HL-60/S4 treated with phorbol 12-myristate 13-acetate at 8.2 ng/mL for 4 days and 3 days (cell line): ENCODE data around the gene DPF3.

ENCODE experiments used
- in situ Hi-C: fragments of 300-500 bp; cut with MboI; formaldehyde crosslinking; loops from 2 replicates; pipeline ENCODE4 v1.15.0; 2022; ENCODE audit warnings: low sequenced_read_pairs

The DPF3 gene

GRCh38 chr14:72844524-72844923 is 49.4 kb downstream of the DPF3 start:
- in situ Hi-C loops: no loop called here

DNA sequence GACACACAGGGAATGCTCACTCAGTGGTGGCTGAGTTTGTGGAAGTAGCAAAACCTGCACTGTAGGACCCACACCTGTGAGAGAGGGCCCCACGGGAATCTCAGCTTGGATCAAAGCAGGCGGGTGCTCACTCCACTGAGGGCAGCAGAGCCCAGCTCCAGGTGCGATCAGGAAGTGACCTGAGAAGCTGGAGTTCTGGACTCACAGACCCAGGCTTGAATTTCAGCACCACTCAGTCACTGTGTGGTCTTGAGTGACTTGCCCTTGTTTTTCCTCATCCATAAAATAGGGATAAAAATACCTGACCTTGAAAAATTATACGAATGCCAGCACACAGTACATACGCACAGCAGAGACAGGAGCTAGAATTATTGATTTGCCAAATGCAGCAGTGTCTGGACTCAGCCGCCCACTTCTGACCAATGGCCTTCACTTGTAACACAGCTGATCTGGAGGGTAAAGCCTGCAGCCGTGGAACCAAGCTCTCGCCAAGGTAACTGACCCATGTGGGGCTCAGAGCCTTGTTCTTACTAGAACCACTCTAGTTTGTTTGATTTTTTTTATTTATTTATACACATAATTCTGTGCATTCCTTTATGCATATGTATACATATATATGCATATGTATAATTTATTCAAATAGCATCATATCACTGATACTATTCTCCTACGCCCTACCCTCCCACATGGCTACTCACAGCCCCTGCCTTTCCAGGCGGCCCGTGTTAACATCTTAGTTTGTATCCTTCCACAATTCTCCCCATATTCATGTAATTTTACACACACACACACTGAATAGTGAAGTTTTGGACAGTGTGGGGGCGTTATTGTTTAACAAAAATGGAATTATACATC is 53.9 kb downstream of the DPF3 start:
- in situ Hi-C loops: no loop called here

GRCh38 chr14:72839351-72839750 is 54.5 kb downstream of the DPF3 start:
- in situ Hi-C loops: no loop called here

GRCh38 chr14:72836085-72836484 is 57.8 kb downstream of the DPF3 start:
- in situ Hi-C loops: no loop called here

GRCh38 chr14:72833174-72833573 is 60.7 kb downstream of the DPF3 start:
- in situ Hi-C loops: no loop called here

DNA sequence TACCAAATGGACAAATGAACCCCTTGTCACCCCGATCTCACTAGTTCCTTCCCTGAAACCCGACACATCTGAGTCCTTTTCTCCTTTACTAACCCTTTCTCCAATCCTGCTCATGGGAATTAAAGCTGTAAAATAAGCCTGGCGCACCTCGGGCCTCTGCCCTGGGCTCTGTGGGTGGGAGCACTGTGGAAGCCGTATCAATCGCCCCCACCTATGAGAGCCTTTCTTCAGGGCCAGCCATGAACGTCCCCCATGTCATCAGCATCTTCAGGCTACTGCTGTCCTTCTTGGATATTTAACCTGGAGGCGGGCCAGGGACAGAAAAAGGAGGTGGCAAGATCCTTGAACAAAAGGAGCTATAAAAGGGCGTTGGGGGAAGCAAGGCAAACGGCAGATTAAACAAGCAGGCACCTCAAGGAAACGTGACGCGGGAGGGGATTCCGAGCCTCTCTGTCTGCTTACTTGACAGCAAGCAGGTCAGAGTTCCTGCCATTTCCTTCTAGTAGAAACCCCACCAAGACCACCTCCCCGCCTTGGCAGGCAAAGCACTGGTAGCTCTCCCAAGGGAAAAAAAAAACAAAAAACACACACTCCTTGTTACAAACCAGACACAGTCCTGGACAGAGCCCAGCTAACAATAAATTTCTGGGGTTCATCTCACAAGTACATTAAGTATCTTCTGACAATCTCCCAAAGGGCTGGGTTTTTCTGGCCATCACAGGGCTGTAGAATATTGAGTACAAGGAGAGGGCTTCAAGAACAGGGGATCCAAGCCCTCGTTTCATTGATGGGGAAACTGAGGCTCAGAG is 62.9 kb downstream of the DPF3 start:
- in situ Hi-C loops: no loop called here

DNA sequence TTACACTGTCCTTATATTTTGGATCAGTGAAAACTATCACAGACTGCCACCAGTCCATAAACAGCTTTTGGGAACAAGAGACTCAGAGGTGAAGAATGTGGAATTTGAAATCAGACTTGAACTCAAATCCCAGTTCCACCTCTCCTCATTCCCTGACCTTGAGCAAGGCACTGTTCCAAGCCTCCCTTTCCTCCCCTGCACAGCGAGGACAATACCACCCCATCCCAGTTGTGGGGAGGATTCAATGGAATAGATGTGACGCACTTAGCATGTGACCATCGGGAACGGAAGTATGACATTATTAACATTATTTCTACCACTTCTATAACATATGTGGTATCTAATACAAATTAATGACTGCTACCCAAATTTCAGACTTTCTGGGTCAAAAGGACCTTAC is 63.5 kb downstream of the DPF3 start:
- in situ Hi-C loops: no loop called here

- in situ Hi-C loops: no loop called here
Observed at GRCh38 chr14:72828604-72829003, 65.3 kb downstream of the DPF3 start.

DNA sequence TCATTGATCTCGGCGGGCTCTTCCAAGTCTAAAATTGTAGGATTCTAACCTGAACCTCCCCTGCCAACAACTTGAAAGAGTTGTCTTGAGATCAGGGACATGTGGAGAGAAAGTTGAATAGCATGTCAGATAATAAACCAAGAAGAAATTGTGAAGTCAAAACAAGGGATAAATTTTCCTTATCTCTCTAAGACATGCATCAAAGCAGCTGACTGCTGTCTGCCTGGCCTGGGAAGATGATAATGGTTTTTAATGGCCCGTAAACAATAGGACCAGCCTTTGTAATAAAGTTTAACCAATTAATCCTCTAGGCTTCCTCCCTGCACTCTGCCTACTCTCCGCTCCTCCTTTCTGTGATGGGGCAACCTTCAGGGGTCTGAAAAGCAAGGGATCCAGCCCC is 67.9 kb downstream of the DPF3 start:
- in situ Hi-C loops: no loop called here

DNA sequence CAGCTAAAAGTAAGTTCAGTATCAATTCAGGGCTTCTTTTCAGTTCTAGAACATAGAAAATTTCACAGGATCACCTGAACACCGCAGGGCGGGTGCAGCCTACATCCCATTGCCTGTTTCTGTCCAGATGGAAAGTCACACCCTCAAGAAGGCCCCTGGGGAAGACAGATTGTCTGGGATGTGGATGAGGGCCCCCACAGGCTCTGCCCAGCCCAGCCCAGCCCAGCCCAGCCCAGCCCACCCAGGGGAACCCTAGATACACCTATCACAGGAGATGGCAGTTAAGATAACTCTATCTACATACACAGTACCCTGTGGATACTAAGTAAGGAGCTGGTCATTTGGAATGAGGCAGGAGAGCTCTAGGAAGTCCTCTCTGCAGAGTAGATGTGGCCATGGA is 68.4 kb downstream of the DPF3 start:
- in situ Hi-C loops: no loop called here

- in situ Hi-C loops: no loop called here
Observed at GRCh38 chr14:72824051-72824450, 69.8 kb downstream of the DPF3 start.

- in situ Hi-C loops: no loop called here
Observed at GRCh38 chr14:72822946-72823611, 70.8 kb downstream of the DPF3 start.

GRCh38 chr14:72818998-72819397 is 74.9 kb downstream of the DPF3 start:
- in situ Hi-C loops: no loop called here

DNA sequence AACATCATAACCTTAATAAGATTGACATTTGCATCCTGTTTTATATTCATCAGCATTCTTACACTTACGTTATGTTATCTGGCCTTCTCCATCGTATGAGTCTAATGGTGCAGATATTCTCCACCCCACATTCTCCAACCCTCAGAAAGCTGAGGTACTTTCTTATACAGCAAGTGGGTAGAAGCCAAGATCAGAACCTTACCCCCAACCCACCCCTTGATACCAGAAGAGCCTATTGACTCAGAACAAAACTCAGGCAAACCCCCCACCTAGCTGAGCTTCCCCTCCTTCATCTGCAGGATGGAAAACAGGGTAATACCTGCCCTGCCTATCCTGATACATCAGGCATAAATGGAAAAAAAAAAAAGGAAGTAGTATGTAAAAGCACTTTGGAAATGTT is 77.6 kb downstream of the DPF3 start:
- in situ Hi-C loops: no loop called here

GRCh38 chr14:72815430-72815829 is 78.5 kb downstream of the DPF3 start:
- in situ Hi-C loops: no loop called here

DNA sequence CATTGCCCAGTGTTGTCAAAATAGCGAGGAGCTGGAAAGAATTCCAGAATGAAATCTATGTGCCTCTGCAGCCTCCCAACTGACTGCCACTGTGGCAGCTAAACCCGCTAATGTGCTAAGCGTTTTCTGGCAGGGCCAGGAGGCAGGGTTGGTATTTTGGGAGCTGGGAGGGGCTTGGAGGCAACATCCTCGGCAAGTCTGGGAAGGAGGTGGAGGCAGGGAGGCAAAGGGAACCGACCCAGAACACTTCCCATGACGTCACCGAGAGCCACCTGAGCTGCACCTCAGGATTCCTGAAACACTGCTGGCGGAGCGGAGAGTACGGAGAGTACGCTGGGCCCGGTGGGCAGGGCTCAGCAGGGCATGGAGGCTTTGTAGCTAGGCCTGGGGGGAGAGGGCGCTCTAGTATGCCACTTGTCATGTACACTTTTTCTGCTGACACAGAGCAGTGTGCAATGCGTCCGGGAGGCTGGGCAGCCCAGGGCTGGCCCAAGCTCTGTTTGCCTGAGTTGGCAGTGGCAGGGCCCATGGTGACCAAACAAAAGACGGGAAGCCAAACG is 81.5 kb downstream of the DPF3 start:
- in situ Hi-C loops: no loop called here

GRCh38 chr14:72810201-72810600 is 83.7 kb downstream of the DPF3 start:
- in situ Hi-C loops: no loop called here

- in situ Hi-C loops: no loop called here
Observed at GRCh38 chr14:72809063-72809462, 84.8 kb downstream of the DPF3 start.

DNA sequence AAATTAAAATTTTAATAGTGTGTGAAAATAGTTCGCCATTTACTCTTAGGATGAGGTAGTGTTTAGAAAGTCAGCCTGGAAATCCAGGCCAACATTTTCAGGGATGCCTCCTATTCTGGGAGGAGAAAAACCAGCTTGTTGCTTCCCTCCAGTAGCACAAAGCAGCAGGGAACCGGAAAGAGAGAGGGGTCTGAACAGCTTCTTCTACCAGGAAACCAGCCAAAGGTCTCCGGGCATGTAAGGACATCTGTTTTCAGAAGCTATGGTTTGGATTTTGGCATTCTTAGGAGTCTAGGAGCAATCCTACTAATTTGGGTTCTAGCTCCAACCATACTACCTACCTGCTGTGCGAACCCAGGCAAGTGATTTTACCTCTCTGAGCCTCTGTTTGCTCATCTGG is 85.3 kb downstream of the DPF3 start:
- in situ Hi-C loops: no loop called here

DNA sequence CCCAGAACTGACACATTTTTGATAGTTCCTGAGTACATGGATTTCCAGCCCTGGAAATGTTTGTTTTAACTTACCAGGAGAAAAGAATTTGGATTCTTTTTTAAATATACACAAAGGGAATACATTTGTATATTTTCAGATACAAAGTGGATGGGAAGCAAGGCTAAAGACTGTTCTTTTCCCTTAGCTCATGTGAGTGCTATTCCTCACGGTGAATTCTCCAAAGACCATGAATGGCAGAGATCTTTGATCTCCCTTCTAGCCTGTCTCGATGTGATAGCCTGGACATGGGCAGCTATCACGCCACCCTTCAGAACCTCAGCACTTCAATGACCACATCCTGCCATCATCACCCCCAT is 91.3 kb downstream of the DPF3 start:
- in situ Hi-C loops: no loop called here

GRCh38 chr14:72801836-72802587 is 91.9 kb downstream of the DPF3 start:
- in situ Hi-C loops: no loop called here
